Gastrocnemius medialis (tissue), 4 donors: ENCODE data around the gene BTBD16. TPM values are rescaled to one million over a fixed set of nuclear protein-coding genes. Genes with fewer than 3 reads are reported as not detected.

Experiments used
- ATAC-seq, 2 donors: fragments of 150-250 bp; one replicate each; pipeline ENCODE4 v1.9.1; 2016
- DNase-seq, 2 donors: peaks; one replicate each; pipeline ENCODE4 v3.0.0-alpha.2; 2019
- H3K27ac ChIP-seq, 4 donors: fragments of 200-600 bp; sonication (generic); 1 replicate in 1 of 4; 2 replicates in 3 of 4; pipeline ENCODE4 v1.5.1; 2016 to 2018; ENCODE audit warnings: mild to moderate bottlenecking in 2 of 4, moderate library complexity in 1 of 4
- H3K27me3 ChIP-seq, 3 donors: fragments of 200-600 bp; sonication (generic) in 2 of 3; 1 replicate in 1 of 3; 2 replicates in 2 of 3; pipeline versions ENCODE4 v1.5.1 to v1.6.0; 2016 to 2019; ENCODE audit warnings: mild to moderate bottlenecking in 1 of 3, moderate library complexity in 1 of 3
- H3K36me3 ChIP-seq, 2 donors: fragments of 200-600 bp; sonication (generic) in 1 of 2; one replicate each; pipeline ENCODE4 v1.5.1; 2017 to 2018
- H3K4me1 ChIP-seq, 2 donors: fragments of 200-600 bp; sonication (generic) in 1 of 2; one replicate each; pipeline ENCODE4 v1.5.1; 2016 to 2017; ENCODE audit warnings: mild to moderate bottlenecking in 2 of 2
- H3K4me3 ChIP-seq, 4 donors: fragments of 200-600 bp; sonication (generic) in 3 of 4; 1 replicate in 1 of 4; 2 replicates in 3 of 4; pipeline ENCODE4 v1.5.1; 2016 to 2019; ENCODE audit warnings: mild to moderate bottlenecking in 2 of 4
- H3K9me3 ChIP-seq, 3 donors: fragments of 200-600 bp; sonication (generic) in 2 of 3; 1 replicate in 1 of 3; 2 replicates in 2 of 3; pipeline ENCODE4 v1.5.1; 2016 to 2019
- CTCF ChIP-seq, 5 experiments: fragments of 450-650 bp in 3 of 5; fragments of 200-600 bp in 2 of 5; sonication (generic) in 2 of 5; IDR thresholded peaks in 4 of 5; conservative IDR thresholded peaks in 1 of 5; 1 replicate in 4 of 5; 2 replicates in 1 of 5; pipeline ENCODE4 v1.5.1; 2016 to 2019; ENCODE audit warnings: antibody characterized with exemption in 5 of 5, mild to moderate bottlenecking in 3 of 5, moderate library complexity in 3 of 5
- POLR2A ChIP-seq, 2 donors: fragments of 450-650 bp; IDR thresholded peaks; one replicate each; pipeline ENCODE4 v1.6.1; 2017; ENCODE audit warnings: antibody characterized with exemption in 2 of 2, mild to moderate bottlenecking in 2 of 2, moderate library complexity in 2 of 2
- in situ Hi-C, 4 donors: fragments of 200-750 bp; cut with MboI; loops; one replicate each; pipeline versions ENCODE4 v1.15.0 to v1.8.0; 2017; ENCODE audit warnings: low sequenced_read_pairs in 4 of 4
- intact Hi-C: fragments of 100-400 bp; cut with DNase I; formaldehyde crosslinking; loops from one replicate; pipeline ENCODE4 v1.15.1; 2023; ENCODE audit warnings: low total_unique reads
- total RNA-seq, 4 donors: library from RNA; depleted of rRNA; stranded (reverse); fragments of >200 nt; gene quantifications; one replicate each; pipeline versions ENCODE4 v1.1.0 to v1.2.3, GENCODE V29; 2016

The BTBD16 gene
- total RNA-seq, 4 donors from 2014 or later: 0.46 to 0.55 TPM; not detected in 2

GRCh38 chr10:122290833-122291532 lies 19.9 kb downstream of the BTBD16 start:
- intact Hi-C loops (no loop called here), in situ Hi-C loops (loop anchor here in 2 of 4 donors (10.0 kb wide), 2 partner anchors 144 to 274 kb away; partner anchors contain the start of gene DMBT1 (in 2 of the 2))
- H3K4me1 ChIP-seq: peaks cover 16% of the 10 kb centered on the region in 2 donors
- ATAC-seq (no peak), DNase-seq (no peak)
- no peak overlapping the region for H3K27ac ChIP-seq
- H3K9me3 ChIP-seq: no peaks in the 10 kb centered on the region
- H3K27me3 ChIP-seq: no peaks in the 10 kb centered on the region
- no peaks in the 10 kb centered on the region for H3K36me3 ChIP-seq
- H3K4me3 ChIP-seq: no peak overlapping the region
- TF ChIP-seq POLR2A (IDR thresholded peaks at IDR 0.05) (no peak), CTCF (IDR thresholded peaks at IDR 0.05 in 4 of 5, conservative IDR thresholded peaks at IDR 0.05 in 1 of 5) (no peak)

GRCh38 chr10:122291739-122292138 lies 20.6 kb downstream of the BTBD16 start:
- H3K36me3 ChIP-seq: no peaks in the 10 kb centered on the region
- no peak overlapping the region for H3K4me3 ChIP-seq
- H3K9me3 ChIP-seq: no peaks in the 10 kb centered on the region
- no peak overlapping the region for H3K27ac ChIP-seq
- no peaks in the 10 kb centered on the region for H3K27me3 ChIP-seq
- intact Hi-C loops: no loop called here
- no peak for DNase-seq
- ATAC-seq: no peak
- TF ChIP-seq CTCF (IDR thresholded peaks at IDR 0.05 in 4 of 5, conservative IDR thresholded peaks at IDR 0.05 in 1 of 5) (no peak), POLR2A (IDR thresholded peaks at IDR 0.05) (no peak)
- H3K4me1 ChIP-seq: peaks cover 12 to 15% of the 10 kb centered on the region in 2 donors
- in situ Hi-C loops: loop anchor here in 2 of 4 donors (10.0 kb wide), 2 partner anchors 143 to 273 kb away; partner anchors contain the start of gene DMBT1 (in 2 of the 2)

GRCh38 chr10:122292376-122292775 lies 21.3 kb downstream of the BTBD16 start:
- in situ Hi-C loops (loop anchor here in 2 of 4 donors (10.0 kb wide), 2 partner anchors 142 to 272 kb away; partner anchors contain the start of gene DMBT1 (in 2 of the 2)), intact Hi-C loops (no loop called here)
- DNase-seq (no peak), ATAC-seq (no peak)
- Histone ChIP-seq H3K27me3 (peaks cover 0 to 3% (median 0%) of the 10 kb centered on the region in 3 donors), H3K4me3 (no peak overlapping the region), H3K4me1 (peaks cover 6 to 9% of the 10 kb centered on the region in 2 donors), H3K27ac (no peak overlapping the region), H3K9me3 (no peaks in the 10 kb centered on the region), H3K36me3 (no peaks in the 10 kb centered on the region)
- TF ChIP-seq CTCF (IDR thresholded peaks at IDR 0.05 in 4 of 5, conservative IDR thresholded peaks at IDR 0.05 in 1 of 5): no peak
- no peak for TF ChIP-seq POLR2A (IDR thresholded peaks at IDR 0.05)

- intact Hi-C loops: no loop called here
- Histone ChIP-seq H3K36me3 (no peaks in the 10 kb centered on the region), H3K4me1 (no peaks in the 10 kb centered on the region), H3K9me3 (no peaks in the 10 kb centered on the region), H3K4me3 (no peak overlapping the region), H3K27ac (no peak overlapping the region), H3K27me3 (peaks cover 0 to 3% (median 0%) of the 10 kb centered on the region in 3 donors)
- TF ChIP-seq POLR2A (IDR thresholded peaks at IDR 0.05) (no peak), CTCF (IDR thresholded peaks at IDR 0.05 in 4 of 5, conservative IDR thresholded peaks at IDR 0.05 in 1 of 5) (no peak)
- in situ Hi-C loops: loop anchor here in 2 of 4 donors (10.0 kb wide), 2 partner anchors 141 to 271 kb away; partner anchors contain the start of gene DMBT1 (in 2 of the 2)
- DNase-seq: no peak
- ATAC-seq: no peak
These were observed 22.3 kb downstream of the BTBD16 start for GRCh38 chr10:122293156-122293960.
